SJSA1 (cell line): ENCODE data around the gene NFE2L1. TPM values are rescaled to one million over a fixed set of nuclear protein-coding genes. Genes with fewer than 3 reads are reported as not detected.
"Not testable (repeated sequence)": the region's sequence is repeated elsewhere in the genome, so short reads cannot be mapped to it uniquely, and the experiment has no call there.

ENCODE experiments used
- DNase-seq, 2 experiments: peaks; one replicate each; pipeline ENCODE4 v3.0.0-alpha.2; 2015 to 2020; ENCODE audit warnings: low spot score in 2 of 2, low read depth in 1 of 2
- H3K27ac ChIP-seq: fragments of 250-450 bp; sonication (Bioruptor Pico); 2 replicates; pipeline ENCODE4 v1.5.1; 2020; ENCODE audit warnings: mild to moderate bottlenecking, moderate library complexity
- H3K27me3 ChIP-seq: fragments of 250-450 bp; sonication (Bioruptor Pico); replicated peaks from 2 replicates; pipeline ENCODE4 v1.5.1; 2020; ENCODE audit warnings: mild to moderate bottlenecking, moderate library complexity
- H3K36me3 ChIP-seq: fragments of 250-450 bp; sonication (Bioruptor Pico); 2 replicates; pipeline ENCODE4 v1.5.1; 2020; ENCODE audit warnings: mild to moderate bottlenecking
- H3K4me1 ChIP-seq: fragments of 250-450 bp; sonication (Bioruptor Pico); replicated peaks from 2 replicates; pipeline ENCODE4 v1.6.1; 2021; ENCODE audit warnings: mild to moderate bottlenecking
- H3K4me3 ChIP-seq: fragments of 250-450 bp; sonication (Bioruptor Pico); 2 replicates; pipeline ENCODE4 v1.5.1; 2020; ENCODE audit warnings: mild to moderate bottlenecking
- H3K9me3 ChIP-seq: fragments of 250-450 bp; sonication (Bioruptor Pico); replicated peaks from 2 replicates; pipeline ENCODE4 v1.5.1; 2020; ENCODE audit warnings: mild to moderate bottlenecking
- total RNA-seq: library from RNA; depleted of rRNA; stranded (reverse); fragments of >200 nt; shearing (Covaris generic); gene quantifications from 2 replicates; pipeline ENCODE4 v1.2.3, GENCODE V29; 2014

NFE2L1 gene
- total RNA-seq, 1 experiment from 2014 or later = 61.8 TPM

DNA sequence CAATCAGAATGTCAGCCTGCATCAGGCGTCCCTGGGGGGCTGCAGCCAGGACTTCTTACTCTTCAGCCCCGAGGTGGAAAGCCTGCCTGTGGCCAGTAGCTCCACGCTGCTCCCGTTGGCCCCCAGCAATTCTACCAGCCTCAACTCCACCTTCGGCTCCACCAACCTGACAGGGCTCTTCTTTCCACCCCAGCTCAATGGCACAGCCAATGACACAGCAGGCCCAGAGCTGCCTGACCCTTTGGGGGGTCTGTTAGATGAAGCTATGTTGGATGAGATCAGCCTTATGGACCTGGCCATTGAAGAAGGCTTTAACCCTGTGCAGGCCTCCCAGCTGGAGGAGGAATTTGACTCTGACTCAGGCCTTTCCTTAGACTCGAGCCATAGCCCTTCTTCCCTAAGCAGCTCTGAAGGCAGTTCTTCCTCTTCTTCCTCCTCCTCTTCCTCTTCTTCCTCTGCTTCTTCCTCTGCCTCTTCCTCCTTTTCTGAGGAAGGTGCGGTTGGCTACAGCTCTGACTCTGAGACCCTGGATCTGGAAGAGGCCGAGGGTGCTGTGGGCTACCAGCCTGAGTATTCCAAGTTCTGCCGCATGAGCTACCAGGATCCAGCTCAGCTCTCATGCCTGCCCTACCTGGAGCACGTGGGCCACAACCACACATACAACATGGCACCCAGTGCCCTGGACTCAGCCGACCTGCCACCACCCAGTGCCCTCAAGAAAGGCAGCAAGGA lies 10.4 kb downstream of the NFE2L1 start:
- Histone ChIP-seq H3K4me3 (no peak overlapping the region), H3K4me1 (peaks cover 8% of the 10 kb centered on the region), H3K9me3 (no peaks in the 10 kb centered on the region), H3K36me3 (peaks cover 92% of the 10 kb centered on the region), H3K27me3 (no peaks in the 10 kb centered on the region), H3K27ac (no peak overlapping the region)
- no peak for DNase-seq

GRCh38 chr17:48059125-48059668 lies 11.0 kb downstream of the NFE2L1 start:
- no peak overlapping the region for H3K4me3 ChIP-seq
- no peak overlapping the region for H3K27ac ChIP-seq
- no peaks in the 10 kb centered on the region for H3K27me3 ChIP-seq
- no peak for DNase-seq
- H3K36me3 ChIP-seq = peaks cover 92% of the 10 kb centered on the region
- H3K4me1 ChIP-seq = peaks cover 7% of the 10 kb centered on the region
- no peaks in the 10 kb centered on the region for H3K9me3 ChIP-seq

DNA sequence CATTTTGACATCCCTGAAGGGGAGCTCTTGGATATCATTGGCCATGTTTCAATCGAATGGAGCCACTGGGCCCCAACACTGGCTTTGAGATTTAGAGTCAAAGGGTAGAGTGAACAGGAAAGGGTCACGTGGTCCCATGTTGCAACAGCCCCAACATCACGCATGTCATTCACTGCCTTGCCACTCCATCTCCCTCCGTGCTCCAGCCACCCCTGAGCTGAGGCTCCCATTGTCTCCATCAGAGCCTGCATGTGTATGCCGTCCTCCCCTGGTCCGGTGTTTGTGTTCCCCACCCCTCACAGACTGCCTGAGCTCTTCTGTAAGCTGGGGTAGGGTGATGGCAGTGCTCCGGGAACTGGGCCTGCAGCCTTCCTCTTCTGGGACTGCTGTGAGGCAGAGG lies 12.1 kb downstream of the NFE2L1 start:
- no peaks in the 10 kb centered on the region for H3K27me3 ChIP-seq
- no peak overlapping the region for H3K27ac ChIP-seq
- H3K9me3 ChIP-seq = no peaks in the 10 kb centered on the region
- DNase-seq = no peak
- peaks cover 7% of the 10 kb centered on the region for H3K4me1 ChIP-seq
- H3K4me3 ChIP-seq = no peak overlapping the region
- H3K36me3 ChIP-seq = peaks cover 95% of the 10 kb centered on the region

DNA sequence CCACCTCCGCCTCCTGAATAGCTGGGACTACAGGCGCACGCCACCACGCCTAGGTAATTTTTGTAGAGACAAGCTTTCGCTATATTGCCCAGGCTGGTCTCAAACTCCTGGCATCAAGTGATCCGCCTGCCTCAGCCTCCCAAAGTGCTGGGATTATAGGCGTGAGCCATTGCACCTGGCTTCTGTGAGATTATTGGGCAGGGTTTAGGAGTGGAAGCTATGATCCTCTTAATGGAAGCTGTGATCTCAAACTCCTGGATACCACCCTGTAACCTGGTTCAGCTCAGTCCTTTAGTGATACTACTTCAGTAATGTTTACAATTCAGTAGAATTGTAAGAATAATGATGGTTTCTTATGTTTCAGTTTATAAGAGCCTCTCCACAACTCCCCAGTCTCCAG lies 14.1 kb downstream of the NFE2L1 start:
- Histone ChIP-seq H3K4me1 (no peaks in the 10 kb centered on the region), H3K36me3 (peaks cover 92% of the 10 kb centered on the region), H3K9me3 (no peaks in the 10 kb centered on the region), H3K27me3 (no peaks in the 10 kb centered on the region), H3K4me3 (no peak overlapping the region), H3K27ac (no peak overlapping the region)
- no peak for DNase-seq

DNA sequence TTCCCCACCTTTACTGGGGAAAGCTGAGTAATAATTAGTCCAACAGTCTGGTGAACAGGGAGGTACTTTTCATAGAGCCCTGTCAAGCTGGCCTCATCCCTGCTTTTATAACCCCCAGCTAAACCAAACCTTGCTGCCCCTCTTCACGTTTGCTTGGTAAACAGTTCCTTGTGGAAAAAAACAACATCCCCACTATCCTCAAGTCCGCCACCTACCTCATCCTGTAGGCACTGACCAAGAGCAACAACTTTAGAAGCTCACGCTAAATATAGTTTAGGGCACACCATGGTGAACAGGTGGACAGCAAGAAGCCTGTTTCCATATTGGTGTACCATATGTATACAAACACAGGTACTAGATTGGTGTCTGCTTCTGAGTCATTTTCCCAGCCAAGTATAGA lies 16.5 kb downstream of the NFE2L1 start:
- H3K27me3 ChIP-seq = no peaks in the 10 kb centered on the region
- H3K36me3 ChIP-seq = peaks cover 91% of the 10 kb centered on the region
- no peaks in the 10 kb centered on the region for H3K4me1 ChIP-seq
- DNase-seq = no peak
- no peak overlapping the region for H3K27ac ChIP-seq
- no peak overlapping the region for H3K4me3 ChIP-seq
- no peaks in the 10 kb centered on the region for H3K9me3 ChIP-seq

- Histone ChIP-seq H3K36me3 (peaks cover 92% of the 10 kb centered on the region), H3K4me3 (no peak overlapping the region), H3K27ac (no peak overlapping the region), H3K27me3 (no peaks in the 10 kb centered on the region), H3K4me1 (no peaks in the 10 kb centered on the region), H3K9me3 (no peaks in the 10 kb centered on the region)
- DNase-seq = no peak
Measured at GRCh38 chr17:48066192-48066591, 18.0 kb downstream of the NFE2L1 start.

- Histone ChIP-seq H3K27ac (no peak overlapping the region), H3K36me3 (peaks cover 92% of the 10 kb centered on the region), H3K4me1 (no peaks in the 10 kb centered on the region), H3K9me3 (no peaks in the 10 kb centered on the region), H3K4me3 (no peak overlapping the region), H3K27me3 (no peaks in the 10 kb centered on the region)
- DNase-seq = no peak
Measured at GRCh38 chr17:48066656-48067055, 18.5 kb downstream of the NFE2L1 start.

DNA sequence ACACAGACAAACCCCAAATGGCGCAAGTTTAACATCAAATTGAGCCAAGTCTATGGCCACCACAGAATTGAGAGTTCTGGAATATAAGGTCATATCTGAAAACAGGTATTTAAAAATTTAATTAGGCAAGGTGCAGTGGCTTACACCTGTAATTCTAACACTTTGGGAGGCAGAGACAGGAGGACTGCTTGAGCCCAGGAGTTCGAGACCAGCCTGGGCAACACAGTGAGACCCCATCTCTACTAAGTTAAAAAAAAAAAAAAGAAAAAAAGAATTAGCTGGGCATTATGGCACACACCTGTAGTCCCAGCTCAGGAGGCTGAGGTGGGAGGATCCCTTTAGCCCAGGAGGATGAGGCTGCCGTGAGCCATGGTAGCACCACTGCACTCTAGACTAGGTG lies 19.1 kb downstream of the NFE2L1 start:
- DNase-seq = no peak
- H3K9me3 ChIP-seq = no peaks in the 10 kb centered on the region
- no peaks in the 10 kb centered on the region for H3K27me3 ChIP-seq
- H3K4me3 ChIP-seq = no peak overlapping the region
- no peaks in the 10 kb centered on the region for H3K4me1 ChIP-seq
- H3K27ac ChIP-seq = no peak overlapping the region
- peaks cover 92% of the 10 kb centered on the region for H3K36me3 ChIP-seq

GRCh38 chr17:48067808-48068207 lies 19.6 kb downstream of the NFE2L1 start:
- H3K36me3 ChIP-seq = peaks cover 92% of the 10 kb centered on the region
- H3K4me3 ChIP-seq, DNase-seq, H3K4me1 ChIP-seq, H3K27me3 ChIP-seq, H3K9me3 ChIP-seq, H3K27ac ChIP-seq: not testable (repeated sequence)

DNA sequence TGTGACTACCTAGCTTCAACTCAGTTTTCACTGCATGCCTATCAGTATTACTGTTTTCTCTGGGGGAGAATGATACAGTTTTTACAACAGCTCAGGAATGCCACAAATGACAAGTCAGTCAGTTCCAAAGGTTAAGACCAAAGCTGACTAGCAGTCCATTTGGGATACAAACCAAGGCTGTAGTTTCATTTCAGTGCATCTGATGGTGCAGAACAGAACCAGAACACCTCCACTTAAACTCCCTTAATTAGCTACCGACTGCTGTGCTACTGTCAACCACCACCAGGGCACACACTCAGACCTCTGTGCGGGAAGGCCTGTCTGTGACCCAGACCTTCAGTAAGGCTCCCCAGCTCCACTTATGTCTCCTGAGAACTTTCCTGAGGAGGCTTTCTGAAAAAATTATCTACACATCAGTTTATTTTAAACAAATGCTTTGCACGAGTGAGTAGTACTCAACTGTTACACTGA lies 20.4 kb downstream of the NFE2L1 start:
- no peak for DNase-seq
- peaks cover 92% of the 10 kb centered on the region for H3K36me3 ChIP-seq
- no peak overlapping the region for H3K4me3 ChIP-seq
- no peaks in the 10 kb centered on the region for H3K27me3 ChIP-seq
- H3K4me1 ChIP-seq = no peaks in the 10 kb centered on the region
- no peaks in the 10 kb centered on the region for H3K9me3 ChIP-seq
- no peak overlapping the region for H3K27ac ChIP-seq

GRCh38 chr17:48070195-48070594 lies 22.0 kb downstream of the NFE2L1 start:
- Histone ChIP-seq H3K36me3 (peaks cover 91% of the 10 kb centered on the region), H3K4me1 (no peaks in the 10 kb centered on the region), H3K27me3 (no peaks in the 10 kb centered on the region), H3K4me3 (no peak overlapping the region), H3K9me3 (no peaks in the 10 kb centered on the region), H3K27ac (no peak overlapping the region)
- DNase-seq = no peak

DNA sequence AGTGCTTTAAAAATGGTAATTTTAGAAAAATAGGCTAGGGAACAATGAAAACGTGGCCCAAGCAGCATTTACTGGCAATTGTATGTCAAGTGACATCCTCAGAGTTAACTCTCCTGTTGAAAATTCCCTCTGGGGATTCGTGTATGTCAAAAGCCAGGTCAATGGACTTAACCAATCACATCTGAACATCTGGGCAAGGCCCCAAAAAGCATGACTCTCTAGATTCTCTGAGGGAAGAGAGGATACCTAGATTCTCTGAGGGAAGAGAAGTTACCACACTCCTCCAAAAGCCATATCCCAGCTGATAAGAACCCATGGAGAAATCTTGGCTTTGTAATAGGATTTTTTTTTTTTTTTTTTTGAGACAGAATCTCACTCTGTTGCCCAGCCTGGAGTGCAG lies 23.5 kb downstream of the NFE2L1 start:
- no peak overlapping the region for H3K27ac ChIP-seq
- H3K4me3 ChIP-seq = no peak overlapping the region
- H3K27me3 ChIP-seq = no peaks in the 10 kb centered on the region
- peaks cover 94% of the 10 kb centered on the region for H3K36me3 ChIP-seq
- no peak for DNase-seq
- H3K4me1 ChIP-seq = no peaks in the 10 kb centered on the region
- H3K9me3 ChIP-seq = no peaks in the 10 kb centered on the region

DNA sequence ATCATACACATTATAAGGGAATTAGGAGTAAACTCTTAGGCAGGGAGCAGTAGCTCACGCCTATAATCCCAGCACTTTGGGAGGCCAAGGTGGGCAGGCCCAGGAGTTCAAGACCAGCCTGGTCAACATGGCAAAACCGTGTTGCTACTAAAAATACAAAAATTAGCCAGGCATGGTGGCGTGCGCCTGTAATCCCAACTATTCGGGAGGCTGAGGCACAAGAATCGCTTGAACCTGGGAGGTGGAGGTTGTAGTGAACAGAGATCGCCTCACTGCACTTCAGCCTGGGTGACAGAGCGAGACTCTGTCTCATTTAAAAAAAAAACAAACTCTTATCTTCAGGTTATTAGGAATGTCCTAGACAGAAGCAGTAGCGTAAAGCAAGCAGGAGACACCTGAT lies 24.7 kb downstream of the NFE2L1 start:
- not testable (repeated sequence) for DNase-seq, H3K27ac ChIP-seq
- H3K36me3 ChIP-seq = peaks cover 86% of the 10 kb centered on the region

GRCh38 chr17:48073566-48074094 lies 25.5 kb downstream of the NFE2L1 start:
- not testable (repeated sequence) for H3K9me3 ChIP-seq, DNase-seq, H3K4me3 ChIP-seq, H3K27me3 ChIP-seq, H3K27ac ChIP-seq, H3K4me1 ChIP-seq
- peaks cover 77% of the 10 kb centered on the region for H3K36me3 ChIP-seq

More for the DNA sequence above, 24.7 kb downstream of the NFE2L1 start:
- not testable (repeated sequence) for H3K4me3 ChIP-seq, H3K4me1 ChIP-seq, H3K27me3 ChIP-seq, H3K9me3 ChIP-seq
